HG03571 (cell line): Measurements from ENCODE around the gene TRIP13.
"Not testable (repeated sequence)": the region's sequence is repeated elsewhere in the genome, so short reads cannot be mapped to it uniquely, and the experiment has no call there.

Source experiments
- ATAC-seq: cut with Tn5 transposase; IDR thresholded peaks from one replicate; pipeline ENCODE4 v1.9.1; 2021; ENCODE audit not compliant: unreplicated experiment

Gene TRIP13

GRCh38 chr5:871596-872298 is 20.9 kb upstream of the TRIP13 start:
- no peak for ATAC-seq

GRCh38 chr5:872301-872700 is 20.4 kb upstream of the TRIP13 start:
- ATAC-seq: no peak

GRCh38 chr5:873328-873727 is 19.4 kb upstream of the TRIP13 start:
- no peak for ATAC-seq

DNA sequence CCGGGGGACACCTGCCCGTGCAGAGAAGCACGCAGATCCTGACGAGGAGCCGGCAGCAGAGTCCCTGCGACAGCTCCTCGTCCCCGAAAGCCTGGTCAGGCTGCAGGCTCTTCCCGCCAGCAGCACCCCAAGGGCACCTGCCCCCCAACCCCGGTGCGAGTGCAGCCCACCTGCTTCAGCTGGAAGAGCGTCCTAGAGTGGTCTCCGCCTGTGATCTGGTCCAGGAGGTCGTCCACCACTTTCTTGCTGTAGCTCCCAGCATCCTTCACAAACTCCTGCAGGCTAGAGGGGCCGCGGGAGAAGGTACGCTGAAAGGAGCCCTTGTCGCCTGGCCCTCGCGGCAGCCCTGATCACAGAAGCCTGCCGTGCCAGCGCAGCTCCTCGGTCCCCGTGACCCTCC is 16.8 kb upstream of the TRIP13 start:
- ATAC-seq: no peak

- ATAC-seq: no peak
These were observed 16.0 kb upstream of the TRIP13 start for GRCh38 chr5:876398-877365.

- ATAC-seq: no peak
These were observed 14.6 kb upstream of the TRIP13 start for GRCh38 chr5:878125-878524.

DNA sequence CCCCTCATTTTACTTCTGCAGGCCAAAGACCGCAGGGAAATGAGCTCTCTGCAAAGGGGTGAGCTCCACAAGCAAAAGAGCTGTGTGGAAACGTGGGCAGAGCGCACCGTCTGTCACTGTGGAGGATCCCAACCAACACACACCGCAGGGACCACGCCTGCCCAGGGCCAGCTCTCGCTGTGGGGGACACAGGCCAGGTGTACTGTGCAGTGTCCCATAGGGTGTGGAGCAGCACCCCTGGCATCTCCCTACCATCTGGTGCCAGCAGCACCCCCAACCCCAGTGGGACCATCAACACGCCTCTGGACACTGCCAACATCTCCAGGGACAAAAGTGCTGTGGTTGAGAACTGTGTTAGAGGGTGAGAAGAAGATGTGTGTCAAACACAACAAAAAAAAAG is 14.0 kb upstream of the TRIP13 start:
- ATAC-seq: not testable (repeated sequence)

- no peak for ATAC-seq
These were observed 11.7 kb upstream of the TRIP13 start for GRCh38 chr5:880816-881550.

- ATAC-seq: no peak
These were observed 11.1 kb upstream of the TRIP13 start for GRCh38 chr5:881551-881935.

- no peak for ATAC-seq
These were observed 10.2 kb upstream of the TRIP13 start for GRCh38 chr5:882253-883183.

DNA sequence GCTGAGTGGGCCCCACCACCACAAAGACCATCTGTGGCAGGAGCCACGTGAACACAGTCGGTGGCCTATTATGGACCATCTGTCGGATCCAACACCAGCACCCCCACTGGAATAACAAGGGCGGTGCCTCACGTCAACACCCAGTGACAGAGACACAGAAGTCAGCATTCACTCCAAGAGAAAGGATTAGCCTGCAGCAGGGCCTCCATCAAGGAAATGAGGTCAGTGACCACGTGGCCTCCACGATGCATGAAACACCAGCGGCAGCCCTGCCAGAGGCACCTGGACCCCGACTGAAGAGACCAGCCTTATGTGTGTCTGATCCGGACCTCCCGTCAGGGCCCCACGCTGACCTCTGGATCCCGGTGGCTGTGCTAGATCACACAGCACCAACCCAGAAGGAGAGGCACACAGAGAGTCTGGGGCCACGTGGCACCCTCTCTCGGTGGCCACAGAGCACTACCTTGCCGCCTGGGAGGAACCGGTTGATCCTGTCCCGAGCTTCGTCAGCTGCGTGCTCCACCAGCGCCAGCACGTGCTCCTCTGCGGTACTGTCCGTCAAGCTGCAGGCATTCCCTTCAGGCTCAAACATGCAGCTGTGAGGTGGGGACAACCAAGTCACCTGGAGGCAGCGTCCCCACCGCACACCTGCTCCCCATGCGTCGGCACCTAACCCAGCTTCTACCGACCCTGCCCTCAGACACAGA is 9.1 kb upstream of the TRIP13 start:
- ATAC-seq: no peak

- ATAC-seq: no peak
These were observed 8.1 kb upstream of the TRIP13 start for GRCh38 chr5:884345-885126.

DNA sequence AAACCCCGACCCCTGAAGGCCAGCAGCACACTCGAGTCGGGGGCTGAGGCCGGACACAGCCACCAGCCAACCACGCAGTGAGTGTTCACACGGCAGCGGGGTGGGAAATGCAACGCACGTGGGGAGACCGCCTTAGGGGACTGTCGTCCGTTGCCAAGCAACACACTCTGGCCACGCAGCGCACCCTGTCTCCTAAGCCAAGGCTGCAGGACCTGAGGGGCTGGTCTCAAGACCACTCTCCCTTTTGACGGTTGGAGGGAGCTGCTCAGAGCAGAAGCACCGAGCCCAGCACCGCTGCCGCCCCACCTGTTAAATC is 7.6 kb upstream of the TRIP13 start:
- no peak for ATAC-seq

GRCh38 chr5:885529-885928 is 7.2 kb upstream of the TRIP13 start:
- ATAC-seq: no peak

DNA sequence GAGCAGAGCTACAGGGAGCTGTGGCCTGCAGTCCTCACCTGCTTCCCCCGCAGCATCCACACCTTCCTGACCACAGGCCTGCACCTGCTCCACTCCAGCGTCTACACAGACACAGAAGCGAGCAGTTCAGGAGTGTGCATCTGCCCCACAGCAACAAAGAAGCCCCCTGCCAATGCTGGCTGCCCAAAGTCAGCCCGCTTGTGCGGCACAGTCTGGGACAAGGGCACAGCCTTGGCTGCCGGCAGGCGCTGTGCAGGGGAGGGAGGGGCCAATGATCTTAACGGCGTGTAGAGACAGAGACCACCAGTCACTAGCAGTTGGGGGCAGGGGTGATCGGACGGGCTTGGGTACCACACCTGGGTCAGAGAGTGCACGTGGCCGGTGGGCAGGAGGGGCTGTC is 6.6 kb upstream of the TRIP13 start:
- ATAC-seq: no peak

DNA sequence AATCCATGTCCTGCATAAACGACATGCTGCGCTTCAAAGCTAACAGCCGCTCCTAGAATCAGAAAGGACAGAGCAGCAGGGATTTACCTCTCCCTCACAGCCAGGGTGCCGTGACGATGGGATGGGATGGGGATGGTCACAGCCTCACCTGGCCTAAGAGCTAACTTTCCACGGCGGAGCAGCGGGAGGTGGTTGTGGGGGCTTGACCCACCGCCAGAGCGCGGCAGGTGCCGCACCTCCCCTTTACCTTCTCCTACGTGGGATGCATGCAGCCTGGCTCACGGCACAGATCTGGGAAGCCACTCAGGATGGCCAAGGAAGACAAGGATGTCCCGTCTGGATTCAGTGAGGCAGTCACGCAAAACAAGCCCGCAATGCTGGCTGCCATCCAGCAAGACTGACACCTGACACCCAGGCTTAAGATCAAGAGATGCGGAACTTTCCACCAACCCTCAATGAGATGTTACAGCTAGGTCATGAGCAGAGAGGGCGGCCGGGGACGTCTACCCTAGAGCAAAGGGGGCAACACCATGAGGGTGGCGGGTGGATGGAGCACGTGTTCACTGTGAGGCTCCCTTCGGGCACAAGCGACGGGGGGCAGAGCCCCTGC is 5.9 kb upstream of the TRIP13 start:
- no peak for ATAC-seq

GRCh38 chr5:887947-888637 is 4.6 kb upstream of the TRIP13 start:
- no peak for ATAC-seq

GRCh38 chr5:888638-889035 is 4.0 kb upstream of the TRIP13 start:
- no peak for ATAC-seq
